Measurements from ENCODE around the gene ANKRD27.

- TF ChIP-seq POLR2AphosphoS5 (IDR thresholded peaks at IDR 0.05; ENCODE audit: borderline replicate concordance, low read depth, low read length) (no peak), EZH2 (IDR thresholded peaks at IDR 0.05) (no peak), FOXP2 (optimal IDR thresholded peaks at IDR 0.05; ENCODE audit: control extremely low read depth, extremely low read length, insufficient read depth) (no peak)
These were observed 16.9 kb downstream of the ANKRD27 start for GRCh38 chr19:32658075-32658474.

Measured in SK-N-MC (cell line).